ENCODE measurements around the gene CDC42BPG.
A peak's percentile ranks its signal among the peaks of the same experiment; 100 is the strongest.
"Not testable (repeated sequence)": the region's sequence is repeated elsewhere in the genome, so short reads cannot be mapped to it uniquely, and the experiment has no call there.

Gene CDC42BPG

GRCh38 chr11:64848826-64849597, 4.6 kb upstream of the CDC42BPG start:
- DNase-seq = no peak

GRCh38 chr11:64848214-64848825, 3.9 kb upstream of the CDC42BPG start:
- no peak for DNase-seq

GRCh38 chr11:64846998-64847666, 2.7 kb upstream of the CDC42BPG start:
- DNase-seq = peak; percentile 97

- not testable (repeated sequence) for DNase-seq
Observed at GRCh38 chr11:64845776-64846129, 1.3 kb upstream of the CDC42BPG start.

- DNase-seq = no peak
Observed at GRCh38 chr11:64845129-64845775, 799 bp upstream of the CDC42BPG start.

GRCh38 chr11:64843686-64844329, 645 bp downstream of the CDC42BPG start:
- DNase-seq = no peak

- DNase-seq = no peak
Observed at GRCh38 chr11:64842851-64843685, 1.4 kb downstream of the CDC42BPG start.

- no peak for DNase-seq
Observed at GRCh38 chr11:64842366-64842759, 2.1 kb downstream of the CDC42BPG start.

GRCh38 chr11:64841592-64842365, 2.7 kb downstream of the CDC42BPG start:
- no peak for DNase-seq

- no peak for DNase-seq
Observed at GRCh38 chr11:64839887-64840782, 4.3 kb downstream of the CDC42BPG start.

- no peak for DNase-seq
Observed at GRCh38 chr11:64839335-64839734, 5.1 kb downstream of the CDC42BPG start.

- DNase-seq = no peak
Observed at GRCh38 chr11:64838600-64839334, 5.7 kb downstream of the CDC42BPG start.

- no peak for DNase-seq
Observed at GRCh38 chr11:64837887-64838351, 6.5 kb downstream of the CDC42BPG start.

GRCh38 chr11:64836448-64837072, 7.9 kb downstream of the CDC42BPG start:
- DNase-seq = no peak

- DNase-seq = no peak
Observed at GRCh38 chr11:64835616-64836447, 8.6 kb downstream of the CDC42BPG start.

- DNase-seq = no peak
Observed at GRCh38 chr11:64834723-64835615, 9.5 kb downstream of the CDC42BPG start.
